G401.6 (cell line): Measurements from ENCODE around the gene RFWD3.
"Not testable (repeated sequence)": the region's sequence is repeated elsewhere in the genome, so short reads cannot be mapped to it uniquely, and the experiment has no call there.

Source experiments
- FAIRE-seq: peaks from 2 replicates; lab custom pipeline; 2012; peaks lifted over from hg19 to GRCh38; lab: Jason Lieb, UNC

RFWD3 gene

GRCh38 chr16:74666010-74666421, 661 bp downstream of the RFWD3 start:
- FAIRE-seq, result no peak

GRCh38 chr16:74661064-74661463, 5.6 kb downstream of the RFWD3 start:
- FAIRE-seq, result no peak

- FAIRE-seq, result no peak
Measured at GRCh38 chr16:74660383-74660782, 6.3 kb downstream of the RFWD3 start.

- FAIRE-seq, result no peak
Measured at GRCh38 chr16:74659041-74659440, 7.6 kb downstream of the RFWD3 start.

- FAIRE-seq, result no peak
Measured at GRCh38 chr16:74657870-74658642, 8.6 kb downstream of the RFWD3 start.

- FAIRE-seq, result no peak
Measured at GRCh38 chr16:74654536-74655050, 12.1 kb downstream of the RFWD3 start.

GRCh38 chr16:74652883-74653282, 13.8 kb downstream of the RFWD3 start:
- FAIRE-seq, result not testable (repeated sequence)

- FAIRE-seq, result no peak
Measured at GRCh38 chr16:74652249-74652648, 14.4 kb downstream of the RFWD3 start.

- FAIRE-seq, result no peak
Measured at GRCh38 chr16:74651841-74652240, 14.8 kb downstream of the RFWD3 start.

- FAIRE-seq, result peak; percentile 28
Measured at GRCh38 chr16:74650966-74651567, 15.6 kb downstream of the RFWD3 start.

- no peak for FAIRE-seq
Measured at GRCh38 chr16:74649839-74650504, 16.7 kb downstream of the RFWD3 start.

- no peak for FAIRE-seq
Measured at GRCh38 chr16:74641969-74642368, 24.7 kb downstream of the RFWD3 start.

- FAIRE-seq, result no peak
Measured at GRCh38 chr16:74637742-74638453, 28.8 kb downstream of the RFWD3 start.

- FAIRE-seq, result no peak
Measured at GRCh38 chr16:74635303-74635702, 31.4 kb downstream of the RFWD3 start.

- no peak for FAIRE-seq
Measured at GRCh38 chr16:74633686-74634085, 33.0 kb downstream of the RFWD3 start.

GRCh38 chr16:74627506-74628220, 39.0 kb downstream of the RFWD3 start:
- FAIRE-seq, result no peak

GRCh38 chr16:74626741-74627416, 39.8 kb downstream of the RFWD3 start:
- no peak for FAIRE-seq

- FAIRE-seq, result no peak
Measured at GRCh38 chr16:74625500-74626350, 41.0 kb downstream of the RFWD3 start.

- FAIRE-seq, result no peak
Measured at GRCh38 chr16:74623839-74624235, 42.8 kb downstream of the RFWD3 start.

GRCh38 chr16:74623214-74623838, 43.4 kb downstream of the RFWD3 start:
- FAIRE-seq, result peak; percentile 8
